ENCODE data around the gene WNK1. TPM values are rescaled to one million over a fixed set of nuclear protein-coding genes. Genes with fewer than 3 reads are reported as not detected.

Gene WNK1
- total RNA-seq, 4 donors from 2014 or later = 222 to 407 (median 322) TPM

DNA sequence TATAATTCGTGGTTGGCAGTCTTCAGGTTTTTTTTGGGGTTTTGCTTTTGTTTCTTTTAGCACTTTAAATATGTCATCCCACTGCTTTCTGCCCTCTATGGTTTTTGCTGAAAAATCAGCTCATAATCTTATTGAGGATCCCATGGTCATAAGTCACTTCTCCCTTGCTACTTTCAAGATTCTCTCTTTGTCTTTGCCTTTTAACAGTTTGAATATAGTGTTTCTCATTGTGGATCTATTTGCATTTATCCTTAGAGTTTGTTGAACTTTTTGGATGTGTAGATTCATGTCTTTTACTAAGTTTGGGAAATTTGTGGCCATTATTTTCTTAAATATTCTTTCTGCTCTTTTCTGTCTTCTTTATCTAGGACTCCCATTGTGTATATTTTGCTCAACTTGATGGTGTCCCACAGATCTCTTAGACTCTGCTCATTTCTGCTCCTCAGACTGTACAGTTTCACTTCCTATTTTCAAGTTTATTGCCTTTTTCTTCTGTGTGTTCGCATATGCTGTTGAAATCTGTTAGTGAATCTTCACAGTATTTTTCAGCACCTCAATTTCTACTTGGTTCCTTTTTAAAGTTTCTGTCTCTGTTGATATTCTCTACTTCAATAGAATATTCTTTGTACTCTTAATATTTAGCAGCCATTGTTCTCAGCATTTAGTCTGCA is 70.8 kb downstream of the WNK1 start:
- TF ChIP-seq, protein P1, sequence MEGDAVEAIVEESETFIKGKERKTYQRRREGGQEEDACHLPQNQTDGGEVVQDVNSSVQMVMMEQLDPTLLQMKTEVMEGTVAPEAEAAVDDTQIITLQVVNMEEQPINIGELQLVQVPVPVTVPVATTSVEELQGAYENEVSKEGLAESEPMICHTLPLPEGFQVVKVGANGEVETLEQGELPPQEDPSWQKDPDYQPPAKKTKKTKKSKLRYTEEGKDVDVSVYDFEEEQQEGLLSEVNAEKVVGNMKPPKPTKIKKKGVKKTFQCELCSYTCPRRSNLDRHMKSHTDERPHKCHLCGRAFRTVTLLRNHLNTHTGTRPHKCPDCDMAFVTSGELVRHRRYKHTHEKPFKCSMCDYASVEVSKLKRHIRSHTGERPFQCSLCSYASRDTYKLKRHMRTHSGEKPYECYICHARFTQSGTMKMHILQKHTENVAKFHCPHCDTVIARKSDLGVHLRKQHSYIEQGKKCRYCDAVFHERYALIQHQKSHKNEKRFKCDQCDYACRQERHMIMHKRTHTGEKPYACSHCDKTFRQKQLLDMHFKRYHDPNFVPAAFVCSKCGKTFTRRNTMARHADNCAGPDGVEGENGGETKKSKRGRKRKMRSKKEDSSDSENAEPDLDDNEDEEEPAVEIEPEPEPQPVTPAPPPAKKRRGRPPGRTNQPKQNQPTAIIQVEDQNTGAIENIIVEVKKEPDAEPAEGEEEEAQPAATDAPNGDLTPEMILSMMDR (IDR thresholded peaks at IDR 0.05) = no peak
- ATAC-seq (ENCODE audit: low FRiP score) (no peak), DNase-seq (ENCODE audit: low spot score) (no peak)

DNA sequence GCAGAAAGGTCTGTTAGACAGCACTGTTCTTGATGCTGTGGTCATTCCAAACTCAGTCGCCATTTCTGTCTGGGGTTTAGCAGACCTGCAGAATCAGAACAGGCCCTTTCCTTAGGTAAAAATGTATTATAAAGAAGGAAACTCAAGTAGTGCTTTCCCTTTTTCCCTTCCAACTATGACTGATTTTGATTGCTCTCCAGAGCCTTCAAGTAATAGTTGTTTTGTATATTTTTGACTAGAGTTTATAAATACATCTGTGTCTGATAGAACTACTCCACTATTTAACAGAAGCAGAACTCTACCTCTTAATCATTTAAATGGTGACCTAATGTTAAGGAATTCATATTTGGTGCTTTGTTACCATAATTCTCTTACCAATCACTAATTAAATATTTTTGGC is 74.0 kb downstream of the WNK1 start:
- no peak for DNase-seq (ENCODE audit: low spot score)
- ATAC-seq (ENCODE audit: low FRiP score) = no peak
- TF ChIP-seq, protein P1 (IDR thresholded peaks at IDR 0.05) = no peak

DNA sequence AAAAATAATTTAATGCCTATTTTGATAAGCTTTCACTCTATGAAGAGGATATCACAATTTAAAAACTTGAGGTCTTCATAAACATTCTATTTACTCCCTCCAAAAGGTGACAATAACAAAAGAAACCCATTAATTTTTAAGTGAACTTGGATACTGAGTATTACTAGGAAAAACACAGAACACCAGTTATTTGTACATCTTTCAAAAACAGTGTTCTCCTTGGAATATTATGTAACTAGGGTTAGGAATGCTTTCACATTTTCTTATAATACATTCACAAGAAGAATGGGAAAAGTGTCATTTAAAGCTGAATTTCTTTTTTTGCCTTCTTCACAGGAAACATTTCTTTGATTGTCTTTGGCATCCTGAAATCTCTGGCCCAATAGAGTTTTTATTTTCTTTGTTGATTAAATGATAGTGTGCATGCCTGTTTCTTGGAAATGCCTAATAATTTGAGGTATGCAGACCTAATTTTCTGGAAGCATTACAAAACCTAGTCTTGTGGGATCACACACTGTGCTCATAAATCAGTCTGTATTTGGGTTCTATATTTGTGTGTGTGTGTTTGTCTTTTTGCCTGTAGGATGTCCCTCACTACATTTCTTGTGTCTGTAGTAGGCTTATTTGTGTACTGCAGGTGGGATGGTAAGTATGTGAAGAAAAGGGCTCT is 76.5 kb downstream of the WNK1 start:
- ATAC-seq (ENCODE audit: low FRiP score) = no peak
- TF ChIP-seq, protein P1 (IDR thresholded peaks at IDR 0.05) = no peak

DNA sequence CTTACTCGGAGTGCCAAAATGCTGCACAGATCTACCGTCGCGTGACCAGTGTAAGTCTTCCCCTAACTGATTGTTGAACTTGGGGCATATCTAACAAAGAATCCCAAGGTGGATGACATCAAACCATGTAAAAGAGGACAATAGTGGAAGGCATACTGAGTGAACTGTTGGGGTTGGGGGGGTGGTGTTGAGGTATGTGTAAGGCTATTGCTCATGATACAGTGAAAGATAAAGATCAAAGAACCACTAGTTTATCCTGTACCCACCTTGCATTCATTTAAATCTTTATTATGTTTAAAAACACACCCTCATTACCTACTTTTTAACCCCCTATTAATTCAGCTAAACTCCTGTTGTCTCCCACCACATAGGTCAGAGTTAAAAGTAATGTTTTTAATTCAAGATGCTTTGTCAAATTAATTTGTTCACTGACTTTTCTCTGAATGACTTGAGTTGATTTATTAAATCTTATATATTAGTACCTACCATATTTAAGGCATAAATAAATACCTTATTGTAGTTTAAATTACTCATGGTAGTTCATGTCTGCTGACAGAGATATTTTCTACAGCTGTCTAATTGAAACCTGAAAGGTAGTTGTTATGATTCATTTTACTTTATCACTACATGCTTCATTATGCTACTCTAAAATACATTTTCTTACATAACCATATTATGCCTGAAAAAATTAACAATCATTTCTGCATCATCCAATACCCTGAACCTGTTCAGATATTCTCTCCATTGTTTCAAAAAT is 77.9 kb downstream of the WNK1 start:
- TF ChIP-seq, protein P1 (IDR thresholded peaks at IDR 0.05) = no peak
- DNase-seq (ENCODE audit: low spot score) = no peak
- ATAC-seq (ENCODE audit: low FRiP score) = no peak

More for the DNA sequence above, 76.5 kb downstream of the WNK1 start:
- DNase-seq (ENCODE audit: low spot score) = no peak

DNA sequence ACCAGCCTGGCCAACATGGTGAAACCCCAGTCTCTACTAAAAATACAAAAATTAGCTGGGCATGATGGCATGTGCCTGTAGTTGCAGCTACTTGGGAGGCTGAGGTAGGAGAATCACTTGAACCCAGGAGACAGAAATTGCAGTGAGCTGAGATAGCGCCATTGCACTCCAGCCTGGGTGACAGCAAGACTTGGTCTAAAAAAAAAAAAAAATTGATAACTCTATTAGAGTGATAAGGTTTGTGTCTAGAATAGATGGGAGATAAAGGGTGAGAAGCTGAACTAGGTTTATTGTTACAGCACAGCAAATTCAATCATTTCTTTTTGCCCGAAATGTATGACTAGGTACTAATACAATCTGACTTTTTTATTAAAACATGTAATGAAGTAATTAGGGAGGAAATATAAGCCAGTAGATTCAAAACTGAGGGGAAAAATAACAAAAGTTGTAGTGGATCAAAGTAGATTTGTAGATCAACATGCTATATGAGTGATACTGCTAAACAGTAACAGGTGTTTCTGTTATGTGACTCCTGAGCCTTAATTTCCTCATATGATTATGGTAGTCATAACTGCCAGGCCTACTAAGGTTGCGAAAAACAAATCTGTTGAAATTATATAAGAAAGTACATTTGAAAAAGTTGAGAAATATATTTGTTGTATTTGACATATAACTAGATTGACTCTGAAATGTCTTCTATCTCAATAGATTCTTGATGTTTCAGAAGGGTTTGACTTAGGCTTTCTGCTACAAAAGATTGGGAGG is 83.6 kb downstream of the WNK1 start:
- TF ChIP-seq, protein P1 (IDR thresholded peaks at IDR 0.05) = no peak
- DNase-seq (ENCODE audit: low spot score) (no peak), ATAC-seq (ENCODE audit: low FRiP score) (no peak)

DNA sequence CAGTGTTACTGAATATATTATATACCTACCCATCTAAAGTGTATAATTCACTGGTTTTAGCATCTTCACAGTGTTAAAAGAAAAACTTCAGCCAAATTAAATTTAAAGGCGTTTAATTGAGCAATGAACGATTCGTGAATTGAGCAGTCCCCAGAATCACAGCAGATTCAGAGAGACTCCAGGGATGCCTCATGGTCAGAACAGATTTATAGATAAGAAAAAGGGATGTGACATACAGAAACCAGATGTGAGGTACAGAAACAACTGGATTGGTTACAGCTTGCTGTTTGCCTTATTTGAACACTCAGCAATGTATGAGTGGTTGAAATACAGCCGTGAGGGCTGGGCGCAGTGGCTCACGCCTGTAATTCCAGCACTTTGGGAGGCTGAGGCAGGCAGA is 84.6 kb downstream of the WNK1 start:
- TF ChIP-seq, protein P1 (IDR thresholded peaks at IDR 0.05) = no peak
- ATAC-seq (ENCODE audit: low FRiP score) (no peak), DNase-seq (ENCODE audit: low spot score) (no peak)
